HCT116 (cell line): ENCODE measurements around the gene GMDS. TPM values are rescaled to one million over a fixed set of nuclear protein-coding genes. Genes with fewer than 3 reads are reported as not detected.

Experiments used
- ATAC-seq: fragments of 200-7000 bp; cut with Tn5 transposase; 2 replicates; pipeline ENCODE4 v1.9.1; 2020; ENCODE audit warnings: mild to moderate bottlenecking, moderate library complexity
- BruUV-seq: library from RNA; stranded (reverse); fragments of 400-500 nt; replicated peaks from 2 replicates; lab custom pipeline; 2021; lab: Mats Ljungman, UMichigan
- CTCF ChIA-PET: fragments of 300-600 bp; sonication (Branson Sonifier 250); formaldehyde crosslinking; loops from one replicate; lab custom pipeline; 2021; ENCODE audit warnings: antibody characterized with exemption; lab: Charles Lee
- POLR2A ChIA-PET: fragments of 300-600, 350-600 bp; sonication (Branson Sonifier 250); formaldehyde crosslinking; loops from one replicate; lab custom pipeline; 2021; ENCODE audit warnings: antibody characterized with exemption; lab: Charles Lee
- RAD21 ChIA-PET, 2 experiments: fragments of 300-600 bp; sonication (Branson Sonifier 250); formaldehyde crosslinking; loops; one replicate each; lab custom pipeline; 2023; ENCODE audit warnings: low total read pairs in 2 of 2; ENCODE audit not compliant: uncharacterized antibody in 2 of 2, unreplicated experiment in 2 of 2, low non-redundant PET in 1 of 2; lab: Charles Lee
- DNase-seq: peaks from one replicate; pipeline ENCODE4 v3.0.0-alpha.2; 2010; ENCODE audit warnings: low read depth, low spot score
- H2AFZ ChIP-seq: fragments of 200-600 bp; shearing (Covaris generic), sonication (generic); 2 replicates; pipeline ENCODE4 v1.6.1; 2017; ENCODE audit warnings: low read depth, mixed run types, mixed read lengths, antibody characterized with exemption, low read length; ENCODE audit not compliant: poor library complexity, severe bottlenecking
- H3K27ac ChIP-seq: 2 replicates; pipeline ENCODE4 v1.5.1; 2012; ENCODE audit warnings: low read depth, low read length
- H3K27me3 ChIP-seq: fragments of 200-600 bp; sonication (generic); 2 replicates; pipeline ENCODE4 v1.6.1; 2016; ENCODE audit warnings: mixed run types, low read length, mixed read lengths; ENCODE audit not compliant: insufficient read depth
- H3K36me3 ChIP-seq, 2 experiments: fragments of 200-500 bp in 1 of 2; fragments of 200-600 bp in 1 of 2; sonication (Bioruptor generic) in 1 of 2; sonication (generic) in 1 of 2; 2 replicates each; pipeline versions ENCODE4 v1.5.1 to v1.6.1; 2014 to 2016; ENCODE audit warnings: low read length in 2 of 2, inconsistent platforms in 1 of 2, mixed read lengths in 1 of 2, mixed run types in 1 of 2; ENCODE audit not compliant: insufficient read depth in 2 of 2, control insufficient read depth in 1 of 2
- H3K4me1 ChIP-seq, 2 experiments: fragments of 200-600 bp in 1 of 2; sonication (generic) in 1 of 2; 2 replicates each; pipeline versions ENCODE4 v1.5.1 to v1.6.1; 2012 to 2017; ENCODE audit warnings: low read length in 2 of 2, inconsistent platforms in 1 of 2, mild to moderate bottlenecking in 1 of 2, mixed read lengths in 1 of 2, mixed run types in 1 of 2, moderate library complexity in 1 of 2; ENCODE audit not compliant: insufficient read depth in 2 of 2, control insufficient read depth in 1 of 2
- H3K4me2 ChIP-seq: fragments of 200-600 bp; sonication (generic); 2 replicates; pipeline ENCODE4 v1.6.1; 2017; ENCODE audit warnings: mixed run types, low read length, mixed read lengths
- H3K4me3 ChIP-seq, 2 experiments: fragments of 200-600 bp in 1 of 2; sonication (generic) in 1 of 2; replicated peaks in 1 of 2; 2 replicates each; pipeline ENCODE4 v1.5.1; 2011 to 2016; ENCODE audit warnings: low read length in 2 of 2, control low read depth in 1 of 2, low read depth in 1 of 2, mild to moderate bottlenecking in 1 of 2, mixed read lengths in 1 of 2, mixed run types in 1 of 2
- H3K79me2 ChIP-seq: fragments of 200-600 bp; sonication (generic); 2 replicates; pipeline ENCODE4 v1.6.1; 2017; ENCODE audit warnings: mild to moderate bottlenecking, mixed run types, low read length, moderate library complexity, mixed read lengths; ENCODE audit not compliant: insufficient read depth
- H3K9ac ChIP-seq: fragments of 200-600 bp; sonication (generic); 2 replicates; pipeline ENCODE4 v1.6.1; 2016; ENCODE audit warnings: low read length, mixed read lengths
- H3K9me2 ChIP-seq: fragments of 200-600 bp; sonication (generic), shearing (Covaris generic); 2 replicates; pipeline ENCODE4 v1.6.1; 2017; ENCODE audit warnings: mixed run types, mild to moderate bottlenecking, moderate library complexity; ENCODE audit not compliant: insufficient read depth
- H3K9me3 ChIP-seq, 2 experiments: fragments of 200-500 bp in 1 of 2; fragments of 200-600 bp in 1 of 2; sonication (Bioruptor generic) in 1 of 2; sonication (generic) in 1 of 2; 2 replicates each; pipeline ENCODE4 v1.6.1; 2014 to 2017; ENCODE audit warnings: low read length in 2 of 2, mixed read lengths in 2 of 2, inconsistent platforms in 1 of 2, low read depth in 1 of 2, mild to moderate bottlenecking in 1 of 2, mixed run types in 1 of 2, moderate library complexity in 1 of 2; ENCODE audit not compliant: control insufficient read depth in 1 of 2, insufficient read depth in 1 of 2
- H4K20me1 ChIP-seq: fragments of 200-600 bp; sonication (generic), shearing (Covaris generic); 2 replicates; pipeline ENCODE4 v1.6.1; 2017; ENCODE audit warnings: mixed run types, mild to moderate bottlenecking, moderate library complexity; ENCODE audit not compliant: insufficient read depth
- CBX3 ChIP-seq: IDR thresholded peaks from 2 replicates; pipeline ENCODE4 v1.6.1; 2012; ENCODE audit warnings: low read depth
- CTCF ChIP-seq, 3 experiments: fragments of 200-600 bp in 1 of 3; sonication (generic) in 1 of 3; IDR thresholded peaks in 2 of 3; conservative IDR thresholded peaks in 1 of 3; 2 replicates each; pipeline ENCODE4 v1.5.1; 2012 to 2017; ENCODE audit warnings: low read depth in 2 of 3, low read length in 2 of 3, antibody characterized with exemption in 1 of 3, borderline replicate concordance in 1 of 3, control low read depth in 1 of 3, mild to moderate bottlenecking in 1 of 3, mixed read lengths in 1 of 3, mixed run types in 1 of 3, moderate library complexity in 1 of 3; ENCODE audit not compliant: insufficient read depth in 1 of 3
- EZH2phosphoT487 ChIP-seq: fragments of 200-600 bp; IDR thresholded peaks from 2 replicates; pipeline ENCODE4 v1.6.1; 2018; ENCODE audit warnings: antibody characterized with exemption, borderline replicate concordance
- JUND ChIP-seq: IDR thresholded peaks from 2 replicates; pipeline ENCODE4 v1.6.1; 2012
- RAD21 ChIP-seq: IDR thresholded peaks from 2 replicates; pipeline ENCODE4 v1.6.1; 2012; ENCODE audit warnings: low read depth, mild to moderate bottlenecking
- SP1 ChIP-seq: IDR thresholded peaks from 2 replicates; pipeline ENCODE4 v1.6.1; 2012; ENCODE audit warnings: low read depth
- SRF ChIP-seq: IDR thresholded peaks from 2 replicates; pipeline ENCODE4 v1.6.1; 2012; ENCODE audit warnings: low read depth
- YY1 ChIP-seq: IDR thresholded peaks from 2 replicates; pipeline ENCODE4 v1.6.1; 2011; ENCODE audit warnings: low read length, low read depth, moderate library complexity, mild to moderate bottlenecking; ENCODE audit not compliant: insufficient replicate concordance; ENCODE audit errors: extremely low read depth
- ZFX ChIP-seq: fragments of 450-650 bp; IDR thresholded peaks from 2 replicates; pipeline ENCODE4 v1.6.1; 2017
- ZNF274 ChIP-seq: fragments of 200-500 bp; sonication (Bioruptor generic); IDR thresholded peaks from 2 replicates; pipeline ENCODE4 v1.6.1; 2014; ENCODE audit warnings: mild to moderate bottlenecking, low read depth, low read length, inconsistent platforms
- intact Hi-C: fragments of 100-400 bp; cut with micrococcal nuclease; formaldehyde crosslinking; loops from 2 replicates; pipeline ENCODE4 v1.10.0; 2022
- total RNA-seq: library from RNA; stranded (reverse); gene quantifications from one replicate; pipeline ENCODE4 v1.2.1, GENCODE V29; 2021; ENCODE audit not compliant: unreplicated experiment
- TF ChIP-seq, protein P1 (sequence below): IDR thresholded peaks from 2 replicates; pipeline ENCODE4 v1.6.1; 2012; ENCODE audit warnings: low read depth

Gene GMDS
- total RNA-seq, 1 experiment from 2014 or later: 34.4 TPM

DNA sequence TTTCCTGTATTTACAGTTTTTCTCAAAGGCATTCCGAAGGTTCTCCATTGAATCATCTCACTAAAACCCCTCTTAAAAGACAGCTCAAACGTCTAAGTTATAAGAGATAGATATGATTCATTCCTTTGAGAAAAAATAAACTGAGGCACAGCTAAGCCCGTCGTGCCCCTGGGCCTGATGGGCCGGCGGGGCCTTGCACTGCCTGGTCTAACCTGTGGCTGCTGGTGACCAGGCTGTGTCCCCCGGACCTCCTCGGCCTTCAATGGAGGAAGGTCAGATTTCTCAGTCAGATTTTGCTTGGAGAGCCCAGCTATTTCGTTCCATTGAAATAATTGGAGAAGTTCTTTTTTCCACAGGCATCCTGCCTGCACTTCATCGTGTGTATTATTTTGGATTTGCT, 647.0 kb downstream of the GMDS start:
- Histone ChIP-seq H4K20me1 (no peaks in the 10 kb centered on the region), H3K27ac (no peak overlapping the region), H3K4me1 (peaks cover 2 to 7% of the 10 kb centered on the region in 2 experiments; a peak in 2 of 4 replicates), H3K9me2 (no peaks in the 10 kb centered on the region), H3K9me3 (no peaks in the 10 kb centered on the region), H3K27me3 (no peaks in the 10 kb centered on the region), H3K4me2 (no peak overlapping the region), H3K36me3 (no peaks in the 10 kb centered on the region), H3K9ac (no peak overlapping the region), H2AFZ (no peak overlapping the region), H3K79me2 (no peaks in the 10 kb centered on the region), H3K4me3 (no peak overlapping the region)
- RAD21 ChIA-PET: no interaction called here
- TF ChIP-seq ZNF274: no peak
- TF ChIP-seq SRF: no peak
- TF ChIP-seq CTCF (IDR thresholded peaks at IDR 0.05 in 2 of 3, conservative IDR thresholded peaks at IDR 0.05 in 1 of 3; ENCODE audit: borderline replicate concordance in 1 of 3, insufficient read depth in 1 of 3, low read depth in 2 of 3, low read length in 2 of 3): no peak
- TF ChIP-seq SP1: no peak
- TF ChIP-seq ZFX: no peak
- TF ChIP-seq EZH2phosphoT487: no peak
- TF ChIP-seq RAD21: no peak
- no peak for TF ChIP-seq YY1
- TF ChIP-seq JUND: no peak
- TF ChIP-seq CBX3: no peak
- TF ChIP-seq, protein P1, sequence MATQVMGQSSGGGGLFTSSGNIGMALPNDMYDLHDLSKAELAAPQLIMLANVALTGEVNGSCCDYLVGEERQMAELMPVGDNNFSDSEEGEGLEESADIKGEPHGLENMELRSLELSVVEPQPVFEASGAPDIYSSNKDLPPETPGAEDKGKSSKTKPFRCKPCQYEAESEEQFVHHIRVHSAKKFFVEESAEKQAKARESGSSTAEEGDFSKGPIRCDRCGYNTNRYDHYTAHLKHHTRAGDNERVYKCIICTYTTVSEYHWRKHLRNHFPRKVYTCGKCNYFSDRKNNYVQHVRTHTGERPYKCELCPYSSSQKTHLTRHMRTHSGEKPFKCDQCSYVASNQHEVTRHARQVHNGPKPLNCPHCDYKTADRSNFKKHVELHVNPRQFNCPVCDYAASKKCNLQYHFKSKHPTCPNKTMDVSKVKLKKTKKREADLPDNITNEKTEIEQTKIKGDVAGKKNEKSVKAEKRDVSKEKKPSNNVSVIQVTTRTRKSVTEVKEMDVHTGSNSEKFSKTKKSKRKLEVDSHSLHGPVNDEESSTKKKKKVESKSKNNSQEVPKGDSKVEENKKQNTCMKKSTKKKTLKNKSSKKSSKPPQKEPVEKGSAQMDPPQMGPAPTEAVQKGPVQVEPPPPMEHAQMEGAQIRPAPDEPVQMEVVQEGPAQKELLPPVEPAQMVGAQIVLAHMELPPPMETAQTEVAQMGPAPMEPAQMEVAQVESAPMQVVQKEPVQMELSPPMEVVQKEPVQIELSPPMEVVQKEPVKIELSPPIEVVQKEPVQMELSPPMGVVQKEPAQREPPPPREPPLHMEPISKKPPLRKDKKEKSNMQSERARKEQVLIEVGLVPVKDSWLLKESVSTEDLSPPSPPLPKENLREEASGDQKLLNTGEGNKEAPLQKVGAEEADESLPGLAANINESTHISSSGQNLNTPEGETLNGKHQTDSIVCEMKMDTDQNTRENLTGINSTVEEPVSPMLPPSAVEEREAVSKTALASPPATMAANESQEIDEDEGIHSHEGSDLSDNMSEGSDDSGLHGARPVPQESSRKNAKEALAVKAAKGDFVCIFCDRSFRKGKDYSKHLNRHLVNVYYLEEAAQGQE: no peak
- DNase-seq (no peak), ATAC-seq (no peak)
- POLR2A ChIA-PET: no interaction called here
- CTCF ChIA-PET: interaction anchor here (1.3 to 1.7 kb wide), 2 partner anchors 756 to 1036 kb away, joined by 5 to 6 read pairs; no protein-coding TSS in a partner anchor
- intact Hi-C loops: loop anchor here (10.0 kb wide), 1 partner anchor 1456 kb away; no protein-coding TSS in a partner anchor
- BruUV-seq: no TSS peak
